B cell (primary cell): ENCODE data around the gene PSMD9. TPM values are rescaled to one million over a fixed set of nuclear protein-coding genes. Genes with fewer than 3 reads are reported as not detected.

Source experiments
- ATAC-seq: fragments of 200-7000 bp; cut with Tn5 transposase; one replicate; pipeline ENCODE4 v1.10.0; 2021; ENCODE audit warnings: low read depth, mild to moderate bottlenecking, moderate number of reproducible peaks, moderate library complexity
- CTCF ChIA-PET: fragments of 350-600 bp; sonication (Branson Sonifier 250); formaldehyde crosslinking; loops from one replicate; lab custom pipeline; 2021; ENCODE audit warnings: antibody characterized with exemption, inconsistent platforms; lab: Charles Lee
- POLR2A ChIA-PET: fragments of 350-600 bp; sonication (Branson Sonifier 250); formaldehyde crosslinking; loops from one replicate; lab custom pipeline; 2021; ENCODE audit warnings: antibody characterized with exemption; lab: Charles Lee
- DNase-seq: peaks from one replicate; pipeline ENCODE4 v3.0.0; 2013
- H2AFZ ChIP-seq: 2 replicates; pipeline ENCODE4 v1.6.1; 2012; ENCODE audit warnings: mild to moderate bottlenecking, low read depth, low read length; ENCODE audit not compliant: insufficient read depth, poor library complexity, severe bottlenecking
- H3K27ac ChIP-seq, 2 donors: 1 replicate in 1 of 2; 2 replicates in 1 of 2; pipeline ENCODE4 v1.5.1; 2012 to 2013; ENCODE audit warnings: low read length in 2 of 2, mild to moderate bottlenecking in 2 of 2, moderate library complexity in 1 of 2
- H3K27me3 ChIP-seq, 4 experiments: fragments of 200-600 bp in 1 of 4; sonication (generic) in 1 of 4; replicated peaks in 1 of 4; 1 replicate in 2 of 4; 2 replicates in 2 of 4; pipeline versions ENCODE4 v1.6.1 to v1.7.0; 2013 to 2016; ENCODE audit warnings: low read length in 3 of 4, mild to moderate bottlenecking in 2 of 4, mixed read lengths in 1 of 4, moderate library complexity in 1 of 4; ENCODE audit not compliant: insufficient read depth in 4 of 4, control insufficient read depth in 3 of 4; ENCODE audit errors: control extremely low read depth in 1 of 4
- H3K36me3 ChIP-seq, 2 experiments: replicated peaks in 1 of 2; 1 replicate in 1 of 2; 2 replicates in 1 of 2; pipeline versions ENCODE4 v1.6.1 to v1.7.1; 2013; ENCODE audit warnings: low read length in 1 of 2; ENCODE audit not compliant: insufficient read depth in 2 of 2, control insufficient read depth in 1 of 2; ENCODE audit errors: control extremely low read depth in 1 of 2, extremely low read depth in 1 of 2
- H3K4me1 ChIP-seq, 2 donors: fragments of 200-600 bp in 1 of 2; sonication (generic) in 1 of 2; 1 replicate in 1 of 2; 2 replicates in 1 of 2; pipeline versions ENCODE4 v1.5.1 to v1.6.1; 2013 to 2017; ENCODE audit warnings: low read length in 2 of 2; ENCODE audit not compliant: control insufficient read depth in 2 of 2, insufficient read depth in 2 of 2
- H3K4me2 ChIP-seq: replicated peaks from 2 replicates; pipeline ENCODE3; 2012; ENCODE audit warnings: mild to moderate bottlenecking, low read depth, low read length; ENCODE audit not compliant: poor library complexity, severe bottlenecking
- H3K4me3 ChIP-seq, 5 experiments: fragments of 200-600 bp in 1 of 5; sonication (generic) in 1 of 5; 1 replicate in 3 of 5; 2 replicates in 2 of 5; pipeline versions ENCODE4 v1.5.1 to v1.7.0; 2011 to 2016; ENCODE audit warnings: low read length in 4 of 5, mild to moderate bottlenecking in 4 of 5, low read depth in 2 of 5, control low read depth in 1 of 5, moderate library complexity in 1 of 5; ENCODE audit not compliant: insufficient read depth in 1 of 5; ENCODE audit errors: control extremely low read depth in 1 of 5, extremely low read depth in 1 of 5
- H3K79me2 ChIP-seq: fragments of 200-600 bp; sonication (generic); one replicate; pipeline ENCODE4 v1.6.0; 2016; ENCODE audit warnings: low read length; ENCODE audit not compliant: control insufficient read depth, insufficient read depth
- H3K9ac ChIP-seq: fragments of 200-600 bp; sonication (generic); 2 replicates; pipeline ENCODE4 v1.6.1; 2017; ENCODE audit warnings: mild to moderate bottlenecking, low read length, moderate library complexity
- H3K9me3 ChIP-seq, 3 donors: one replicate each; pipeline versions ENCODE4 v1.6.1 to v1.7.1; 2013; ENCODE audit warnings: low read length in 2 of 3; ENCODE audit not compliant: control insufficient read depth in 2 of 3, insufficient read depth in 1 of 3; ENCODE audit errors: control extremely low read depth in 1 of 3
- H4K20me1 ChIP-seq: 2 replicates; pipeline ENCODE4 v1.6.0; 2012; ENCODE audit warnings: mild to moderate bottlenecking, low read length; ENCODE audit not compliant: insufficient read depth, control insufficient read depth, poor library complexity, severe bottlenecking
- H3K27ac Mint-ChIP-seq: one replicate; pipeline ENCODE4 v1.8.0; 2021; ENCODE audit warnings: mixed read lengths
- H3K27me3 Mint-ChIP-seq: one replicate; pipeline ENCODE4 v1.8.0; 2021; ENCODE audit warnings: mixed read lengths
- H3K4me1 Mint-ChIP-seq: one replicate; pipeline ENCODE4 v1.8.0; 2021; ENCODE audit warnings: mixed read lengths
- H3K4me3 Mint-ChIP-seq: one replicate; pipeline ENCODE4 v1.8.0; 2021; ENCODE audit warnings: mixed read lengths
- H3K9me3 Mint-ChIP-seq: one replicate; pipeline ENCODE4 v1.8.0; 2022; ENCODE audit warnings: mixed read lengths; ENCODE audit not compliant: insufficient read depth
- CTCF ChIP-seq: fragments of 200-600 bp; IDR thresholded peaks from one replicate; pipeline ENCODE4 v1.8.0; 2022; ENCODE audit warnings: antibody characterized with exemption, mild to moderate bottlenecking
- EZH2 ChIP-seq: IDR thresholded peaks from 2 replicates; pipeline ENCODE4 v1.6.1; 2012; ENCODE audit warnings: borderline replicate concordance, low read depth, mild to moderate bottlenecking, moderate library complexity, low read length; ENCODE audit not compliant: insufficient read depth, poor library complexity, severe bottlenecking
- WGBS: methylation state at CpG from one replicate; pipeline ENCODE4 v1.1.5; 2013; ENCODE audit warnings: missing lambda C conversion rate; ENCODE audit not compliant: insufficient coverage; 5-methylcytosine and 5-hydroxymethylcytosine counted together
- intact Hi-C: fragments of 100-400 bp; cut with micrococcal nuclease; formaldehyde crosslinking; loops from one replicate; pipeline ENCODE4 v1.10.0; 2022
- polyA plus RNA-seq: library from polyadenylated mRNA; depleted of rRNA; stranded (reverse); fragments of >200 nt; gene quantifications from 2 replicates; pipeline ENCODE4 v1.2.3, GENCODE V29; 2012
- total RNA-seq, 2 donors: library from RNA; stranded (reverse); fragments of 120-200 nt in 1 of 2; gene quantifications; 1 replicate in 1 of 2; 2 replicates in 1 of 2; pipeline versions ENCODE4 v1.2.3 to v1.2.4, GENCODE V29; 2013 to 2022

The PSMD9 gene
- total and polyA plus RNA-seq, 2 donors (not counting 1 experiment from before 2014, with no cell fraction given): 37.1 to 83.4 TPM

GRCh38 chr12:121930862-121931261 lies 42.3 kb downstream of the PSMD9 start:
- no peaks in the 10 kb centered on the region for H3K9me3 Mint-ChIP-seq
- intact Hi-C loops: no loop called here
- no peak overlapping the region for H3K27ac Mint-ChIP-seq
- no peaks in the 10 kb centered on the region for H3K27me3 Mint-ChIP-seq
- WGBS: no CpG with 5 or more reads among the region's 4 CpGs
- no peak for TF ChIP-seq CTCF
- TF ChIP-seq EZH2: no peak
- Histone ChIP-seq H3K4me3 (no peak overlapping the region), H3K4me1 (peaks cover 28 to 33% of the 10 kb centered on the region in 2 donors), H3K4me2 (no peak overlapping the region), H3K9ac (no peak overlapping the region), H3K27ac (no peak overlapping the region), H2AFZ (no peak overlapping the region), H3K36me3 (no peaks in the 10 kb centered on the region), H3K9me3 (no peaks in the 10 kb centered on the region), H3K27me3 (no peaks in the 10 kb centered on the region), H4K20me1 (no peaks in the 10 kb centered on the region), H3K79me2 (no peaks in the 10 kb centered on the region)
- ATAC-seq: no peak
- H3K4me3 Mint-ChIP-seq: no peak overlapping the region
- ChIA-PET POLR2A (no interaction called here), CTCF (interaction anchor here (0.7 kb wide), 1 partner anchor 13 kb away, joined by 4 read pairs; the partner anchor contains the start of gene CFAP251)
- no peak for DNase-seq
- H3K4me1 Mint-ChIP-seq: peaks cover 38% of the 10 kb centered on the region

GRCh38 chr12:121932176-121932536 lies 43.6 kb downstream of the PSMD9 start:
- H2AFZ ChIP-seq: no peak overlapping the region
- peaks cover 23 to 26% of the 10 kb centered on the region in 2 donors for H3K4me1 ChIP-seq
- WGBS: no CpG with 5 or more reads among the region's 3 CpGs
- no peaks in the 10 kb centered on the region for H3K36me3 ChIP-seq
- Mint-ChIP-seq H3K4me1 (peaks cover 34% of the 10 kb centered on the region), H3K9me3 (no peaks in the 10 kb centered on the region), H3K4me3 (no peak overlapping the region), H3K27ac (no peak overlapping the region), H3K27me3 (no peaks in the 10 kb centered on the region)
- H3K27ac ChIP-seq: no peak overlapping the region
- no peak for ATAC-seq
- H3K79me2 ChIP-seq: no peaks in the 10 kb centered on the region
- H3K4me2 ChIP-seq: peak overlapping the region; percentile 57
- H3K9me3 ChIP-seq: peaks cover 0 to 4% (median 0%) of the 10 kb centered on the region in 3 donors
- H3K4me3 ChIP-seq: no peak overlapping the region
- no peaks in the 10 kb centered on the region for H3K27me3 ChIP-seq
- TF ChIP-seq EZH2 (no peak), CTCF (no peak)
- ChIA-PET CTCF (interaction anchor here (0.6 to 0.8 kb wide), 2 partner anchors 13 to 592 kb away, joined by 3 to 4 read pairs; partner anchors contain the start of gene CFAP251), POLR2A (no interaction called here)
- H4K20me1 ChIP-seq: no peaks in the 10 kb centered on the region
- no peak for DNase-seq
- H3K9ac ChIP-seq: no peak overlapping the region
- intact Hi-C loops: no loop called here
